ENCODE data around the gene GID8. TPM values are rescaled to one million over a fixed set of nuclear protein-coding genes. Genes with fewer than 3 reads are reported as not detected.
A peak's percentile ranks its signal among the peaks of the same experiment; 100 is the strongest.

GID8 gene
- total and polyA plus RNA-seq, 12 donors = 9.4 to 38.5 (median 22.3) TPM

DNA sequence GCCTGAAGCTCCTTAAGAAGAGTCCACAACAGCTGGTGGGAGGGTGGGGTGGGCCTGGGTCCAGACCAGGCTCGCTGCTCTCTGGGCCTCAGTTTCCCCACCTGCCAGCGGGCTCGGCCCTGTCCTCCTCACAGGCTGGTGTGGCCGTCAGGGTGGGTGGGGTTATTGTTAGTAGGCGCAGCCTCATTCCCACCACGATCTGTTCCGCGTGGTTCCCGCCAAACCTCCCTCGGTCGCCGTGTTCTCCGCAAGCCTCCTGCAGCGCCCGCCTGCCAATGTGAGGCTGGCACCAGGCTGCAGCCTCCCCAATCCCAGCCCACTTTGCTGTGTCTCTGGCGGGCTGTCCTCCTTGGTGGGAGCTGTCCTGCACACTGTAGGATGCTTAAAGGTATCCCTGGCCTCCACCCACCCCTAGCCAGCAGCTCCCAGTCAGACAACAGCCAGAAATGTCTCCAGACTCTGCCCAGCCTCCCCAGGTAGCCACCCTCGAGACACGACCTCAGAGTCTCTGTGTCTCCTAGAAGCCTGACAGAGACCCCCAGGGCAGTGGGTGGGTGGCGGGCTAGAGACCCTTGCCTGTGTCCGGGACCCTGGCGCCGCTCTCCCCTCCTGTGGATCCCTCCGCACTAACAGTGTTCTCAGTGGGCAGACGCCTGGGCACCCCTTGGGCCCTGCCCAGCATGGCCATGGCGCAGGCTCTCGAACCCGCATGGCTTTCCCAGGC, 29.8 kb downstream of the GID8 start:
- intact Hi-C loops (cut with DNase I) = no loop called here
- Histone ChIP-seq H3K36me3 (replicated peaks in 1 of 2) (no peaks in the 10 kb centered on the region), H3K9me3 (replicated peaks in 1 of 3) (no peaks in the 10 kb centered on the region), H3K4me3 (no peak overlapping the region), H3K4me1 (replicated peaks in 1 of 2) (peaks cover 0 to 5% of the 10 kb centered on the region in 2 donors), H3K27ac (no peak overlapping the region), H3K27me3 (peaks cover 2% of the 10 kb centered on the region)
- no peak for DNase-seq
- WGBS, 4 donors = 82 to 89% (median 87%) methylated on average over 11 to 27 of the region's 27 CpGs
- TF ChIP-seq POLR2A (IDR thresholded peaks at IDR 0.05) = no peak
- no peak for TF ChIP-seq CTCF (IDR thresholded peaks at IDR 0.05)

DNA sequence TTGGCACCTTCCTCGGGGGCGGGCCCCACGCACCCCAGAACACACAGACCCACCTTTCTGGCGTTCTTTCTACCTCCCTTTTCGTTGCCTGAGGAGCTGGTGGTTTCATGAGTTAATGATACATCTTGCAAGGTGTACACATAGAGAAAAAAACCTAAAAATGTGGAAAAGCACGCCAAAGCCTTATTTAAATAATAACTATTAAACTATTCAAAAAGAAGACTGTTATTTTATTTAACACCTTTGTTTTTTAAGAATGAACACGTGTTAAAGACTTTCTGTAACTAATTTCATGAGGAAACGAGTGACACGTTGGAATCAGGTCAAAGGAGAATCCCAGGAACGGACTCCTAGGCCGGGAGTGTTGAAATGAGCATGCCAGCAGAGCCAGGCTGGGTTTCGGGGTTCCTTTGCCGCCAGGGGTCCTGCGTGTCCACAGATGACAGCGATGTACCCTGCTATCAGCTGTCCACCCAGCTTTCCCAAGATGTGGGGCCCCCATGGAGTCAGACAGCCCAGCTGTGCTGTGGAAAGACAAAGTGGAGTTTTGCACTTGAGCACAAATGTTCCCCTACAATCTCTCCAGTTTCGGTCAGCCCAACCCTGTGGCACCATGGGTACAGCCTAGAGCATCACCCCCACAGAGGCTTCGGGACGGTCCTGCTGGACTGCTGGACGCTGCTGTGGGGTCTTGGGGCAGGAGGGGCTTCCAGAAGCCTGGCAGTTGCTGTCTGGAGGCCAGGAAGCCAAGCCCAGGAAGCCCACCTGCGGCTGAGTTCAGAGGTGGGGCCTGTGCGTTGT, 30.6 kb downstream of the GID8 start:
- H3K9me3 ChIP-seq (replicated peaks in 1 of 3) = no peaks in the 10 kb centered on the region
- no peaks in the 10 kb centered on the region for H3K36me3 ChIP-seq (replicated peaks in 1 of 2)
- TF ChIP-seq POLR2A (IDR thresholded peaks at IDR 0.05) (no peak), CTCF (IDR thresholded peaks at IDR 0.05) (no peak)
- 77 to 82% (median 80%) methylated on average over 17 to 21 of the region's 21 CpGs for WGBS, 4 donors
- peaks cover 0 to 8% of the 10 kb centered on the region in 2 donors for H3K4me1 ChIP-seq (replicated peaks in 1 of 2)
- no peak overlapping the region for H3K27ac ChIP-seq
- no peak for DNase-seq
- no peak overlapping the region for H3K4me3 ChIP-seq
- peaks cover 10% of the 10 kb centered on the region for H3K27me3 ChIP-seq
- intact Hi-C loops (cut with DNase I) = no loop called here

DNA sequence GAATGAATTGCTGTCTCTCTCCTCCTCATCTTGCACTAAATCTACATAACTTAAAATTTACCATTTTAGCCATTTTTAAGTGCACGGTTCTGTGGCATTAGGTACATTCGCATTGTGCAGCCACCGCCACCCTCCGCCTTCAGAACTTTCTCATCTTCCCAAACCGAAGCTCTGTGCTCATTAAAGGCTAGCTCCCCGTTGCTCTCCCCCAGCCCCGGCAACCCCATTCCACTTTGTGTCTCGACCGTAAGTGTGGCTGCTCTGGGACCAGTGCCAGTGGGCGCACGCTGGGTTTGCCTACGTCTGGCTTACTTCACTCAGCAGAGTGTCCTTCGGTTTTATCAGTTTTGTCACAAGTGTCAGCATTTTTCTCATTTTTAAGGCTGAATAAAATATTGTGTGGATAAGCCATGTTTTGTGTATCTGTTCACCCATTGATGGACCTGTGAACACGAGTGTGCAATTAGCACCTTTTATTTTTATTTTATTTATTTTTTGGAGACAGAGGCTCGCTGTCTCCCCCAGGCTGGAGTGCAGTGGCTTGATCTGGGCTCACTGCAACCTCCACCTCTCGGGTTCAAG, 31.3 kb downstream of the GID8 start:
- 44 to 47% (median 46%) methylated on average over 16 of the region's 16 CpGs for WGBS, 4 donors
- no peak overlapping the region for H3K27ac ChIP-seq
- no peaks in the 10 kb centered on the region for H3K36me3 ChIP-seq (replicated peaks in 1 of 2)
- intact Hi-C loops (cut with DNase I) = no loop called here
- TF ChIP-seq CTCF (IDR thresholded peaks at IDR 0.05) (no peak), POLR2A (IDR thresholded peaks at IDR 0.05) (no peak)
- DNase-seq = peak in 6 of 7 donors; percentile 34 to 83 (median 64)
- H3K9me3 ChIP-seq (replicated peaks in 1 of 3) = no peaks in the 10 kb centered on the region
- H3K27me3 ChIP-seq = peaks cover 15% of the 10 kb centered on the region
- H3K4me1 ChIP-seq (replicated peaks in 1 of 2) = peaks cover 0 to 8% of the 10 kb centered on the region in 2 donors
- no peak overlapping the region for H3K4me3 ChIP-seq

DNA sequence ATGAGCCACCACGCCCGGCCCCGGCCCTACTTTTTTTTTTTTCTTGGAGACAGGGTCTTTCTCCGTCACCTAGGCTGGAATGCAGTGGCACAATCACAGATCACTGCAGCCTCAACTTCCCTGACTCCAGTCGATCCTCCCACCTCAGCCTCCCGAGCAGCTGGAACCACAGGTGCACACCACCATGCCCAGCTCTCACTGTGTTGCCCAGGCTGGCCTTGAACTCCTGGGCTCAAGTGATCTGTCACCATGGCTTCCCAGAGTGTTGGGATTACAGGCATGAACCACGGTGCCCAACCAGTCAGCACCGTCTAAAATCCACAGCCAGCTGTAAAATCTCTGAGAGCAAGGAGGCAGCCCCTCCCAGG, 32.0 kb downstream of the GID8 start:
- Histone ChIP-seq H3K27ac (no peak overlapping the region), H3K4me1 (replicated peaks in 1 of 2) (peaks cover 0 to 8% of the 10 kb centered on the region in 2 donors), H3K36me3 (replicated peaks in 1 of 2) (no peaks in the 10 kb centered on the region), H3K27me3 (peaks cover 22% of the 10 kb centered on the region), H3K9me3 (replicated peaks in 1 of 3) (no peaks in the 10 kb centered on the region), H3K4me3 (no peak overlapping the region)
- no peak for TF ChIP-seq CTCF (IDR thresholded peaks at IDR 0.05)
- 60 to 84% (median 68%) methylated on average over 4 to 8 of the region's 8 CpGs for WGBS, 4 donors
- intact Hi-C loops (cut with DNase I) = loop anchor here in 1 of 2 donors (2.0 kb wide), 1 partner anchor 39 kb away; no protein-coding TSS in a partner anchor
- no peak for DNase-seq

Measured in adrenal gland (tissue), 12 donors.